K562 (cell line): Measurements from ENCODE around the gene SPATA16. TPM values are rescaled to one million over a fixed set of nuclear protein-coding genes. Genes with fewer than 3 reads are reported as not detected.
A peak's percentile ranks its signal among the peaks of the same experiment; 100 is the strongest.

Experiments used
- ATAC-seq: fragments of 200-7000 bp; cut with Tn5 transposase; 3 replicates; pipeline ENCODE4 v1.9.1; 2020; ENCODE audit warnings: moderate library complexity
- BruUV-seq: library from RNA; stranded (reverse); fragments of 400-500 nt; replicated peaks from 2 replicates; lab custom pipeline; 2021; lab: Mats Ljungman, UMichigan
- CTCF ChIA-PET: fragments of 300-600 bp; formaldehyde crosslinking; extraction: SDS; loops from one replicate; lab custom pipeline; 2021; ENCODE audit warnings: low intra/inter-chr PET ratio; lab: Yijun Ruan, JAX
- POLR2A ChIA-PET: fragments of 300-600, 350-650 bp; sonication (Branson Sonifier 250); formaldehyde crosslinking; extraction: SDS; loops from one replicate; lab custom pipeline; 2021; ENCODE audit warnings: antibody characterized with exemption, inconsistent platforms; lab: Yijun Ruan, JAX
- DNase-seq, 4 experiments: peaks; one replicate each; pipeline versions ENCODE4 v3.0.0 to v3.0.0-alpha.2; 2011 to 2018; ENCODE audit warnings: low spot score in 3 of 4, mixed read lengths in 3 of 4; ENCODE audit errors: extremely low read depth in 1 of 4
- FAIRE-seq: peaks from 2 replicates; lab custom pipeline; 2011; peaks lifted over from hg19 to GRCh38; lab: Jason Lieb, UNC
- H2AFZ ChIP-seq: 2 replicates; pipeline ENCODE4 v1.6.0; 2011; ENCODE audit warnings: low read depth, low read length, control low read depth, inconsistent platforms
- H3K27ac ChIP-seq: fragments of 200-600 bp; 3 replicates; pipeline ENCODE4 v1.8.0; 2011; ENCODE audit warnings: low read depth, mild to moderate bottlenecking, control low read depth, inconsistent platforms, low read length, moderate library complexity, mixed read lengths; ENCODE audit errors: extremely low read depth
- H3K27me3 ChIP-seq, 2 experiments: fragments of 300-600 bp in 1 of 2; 2 replicates in 1 of 2; 3 replicates in 1 of 2; pipeline versions ENCODE4 v1.6.0 to v1.8.0; 2011; ENCODE audit warnings: inconsistent platforms in 2 of 2, low read length in 2 of 2, mild to moderate bottlenecking in 1 of 2, mixed read lengths in 1 of 2, moderate library complexity in 1 of 2; ENCODE audit not compliant: control insufficient read depth in 2 of 2, insufficient read depth in 2 of 2
- H3K36me3 ChIP-seq: fragments of 300-600 bp; 3 replicates; pipeline ENCODE4 v1.8.0; 2011; ENCODE audit warnings: mild to moderate bottlenecking, low read length, inconsistent platforms; ENCODE audit not compliant: control insufficient read depth, insufficient read depth
- H3K4me1 ChIP-seq, 2 experiments: fragments of 200-600 bp in 1 of 2; replicated peaks in 1 of 2; 2 replicates in 1 of 2; 3 replicates in 1 of 2; pipeline versions ENCODE4 v1.5.1 to v1.8.0; 2011; ENCODE audit warnings: inconsistent platforms in 2 of 2, low read length in 2 of 2, mild to moderate bottlenecking in 1 of 2, mixed read lengths in 1 of 2, moderate library complexity in 1 of 2; ENCODE audit not compliant: control insufficient read depth in 2 of 2, insufficient read depth in 2 of 2
- H3K4me2 ChIP-seq: 2 replicates; pipeline ENCODE4 v1.6.1; 2011; ENCODE audit warnings: low read length, control low read depth, inconsistent platforms, mixed read lengths; ENCODE audit not compliant: insufficient read depth
- H3K4me3 ChIP-seq: fragments of 200-600 bp; sonication (generic), shearing (Covaris generic); 2 replicates; pipeline ENCODE4 v1.5.1; 2016; ENCODE audit warnings: control low read depth, inconsistent platforms
- H3K79me2 ChIP-seq: fragments of 200-600 bp; 3 replicates; pipeline ENCODE4 v1.8.0; 2011; ENCODE audit warnings: low read length, inconsistent platforms; ENCODE audit not compliant: control insufficient read depth, insufficient read depth
- H3K9ac ChIP-seq, 2 experiments: 2 replicates each; pipeline versions ENCODE4 v1.6.0 to v1.6.1; 2011; ENCODE audit warnings: low read depth in 2 of 2, low read length in 2 of 2, control low read depth in 1 of 2, inconsistent platforms in 1 of 2, mild to moderate bottlenecking in 1 of 2, mixed read lengths in 1 of 2; ENCODE audit not compliant: insufficient read depth in 1 of 2
- H3K9me1 ChIP-seq: one replicate; pipeline ENCODE4 v1.6.0; 2011; ENCODE audit warnings: inconsistent platforms, mild to moderate bottlenecking, low read length, moderate library complexity; ENCODE audit not compliant: control insufficient read depth, insufficient read depth
- H3K9me3 ChIP-seq: replicated peaks from 2 replicates; pipeline ENCODE4 v1.5.1; 2011; ENCODE audit warnings: low read depth, low read length, inconsistent platforms; ENCODE audit not compliant: control insufficient read depth, insufficient read depth
- H4K20me1 ChIP-seq: replicated peaks from 2 replicates; pipeline ENCODE4 v1.6.1; 2011; ENCODE audit warnings: low read length, inconsistent platforms, mixed read lengths; ENCODE audit not compliant: control insufficient read depth, insufficient read depth
- ARID1B ChIP-seq: fragments of 450-650 bp; IDR thresholded peaks from 2 replicates; pipeline ENCODE4 v1.6.1; 2016; ENCODE audit warnings: antibody characterized with exemption, mild to moderate bottlenecking, inconsistent platforms
- HDGF ChIP-seq: fragments of 450-650 bp; IDR thresholded peaks from 2 replicates; pipeline ENCODE4 v1.6.1; 2016
- KHSRP ChIP-seq: fragments of 450-650 bp; IDR thresholded peaks from 2 replicates; pipeline ENCODE4 v1.6.1; 2017
- NR1H2 ChIP-seq: sonication (generic); formaldehyde crosslinking; IDR thresholded peaks from 2 replicates; pipeline ENCODE4 v1.4.0; 2020; ENCODE audit warnings: mild to moderate bottlenecking, missing genetic modification reagents
- SPI1 ChIP-seq: IDR thresholded peaks from 2 replicates; pipeline ENCODE4 v1.6.1; 2011; ENCODE audit warnings: low read depth, low read length, control low read depth, borderline replicate concordance
- whole genome bisulfite sequencing: fragments of 100-300 bp; shearing (Covaris generic); methylation state at CpG from one replicate; pipeline ENCODE4 v1.1.6; 2016; ENCODE audit warnings: low coverage, mixed read lengths; ENCODE audit not compliant: insufficient coverage; ENCODE audit errors: missing lambda C conversion rate; 5-methylcytosine and 5-hydroxymethylcytosine counted together
- in situ Hi-C: fragments of 300-500 bp; cut with MboI; formaldehyde crosslinking; loops from 4 replicates; pipeline ENCODE4 v1.15.0; 2018; ENCODE audit warnings: inconsistent platforms, mixed read lengths
- intact Hi-C: fragments of 100-400 bp; cut with micrococcal nuclease; formaldehyde crosslinking; loops from 2 replicates; pipeline ENCODE4 v1.14.2; 2022
- polyA plus RNA-seq, 8 experiments: library from polyadenylated mRNA; depleted of rRNA in 4 of 8; stranded (reverse) in 5 of 8; unstranded in 3 of 8; fragments of >200 nt; fragmentation: Nextera tagmentation in 2 of 8; fragmentation: Illumina TruSeq in 1 of 8; extraction: Ambion mirVana in 2 of 8; extraction: Trizol in 1 of 8; gene quantifications; 2 replicates each; pipeline versions ENCODE4 v1.2.1 to v1.2.3, GENCODE V29; 2011 to 2014; ENCODE audit warnings: inconsistent platforms in 1 of 8, missing spikeins in 1 of 8
- total RNA-seq, 7 experiments: library from RNA; depleted of rRNA in 6 of 7; stranded (reverse); fragments of >200 nt in 6 of 7; fragmentation: Illumina TruSeq in 2 of 7; extraction: Trizol in 2 of 7; gene quantifications; 2 replicates each; pipeline versions ENCODE4 v1.2.1 to v1.2.3, GENCODE V29; 2011 to 2021; ENCODE audit warnings: low replicate concordance in 1 of 7
- TF ChIP-seq, protein P1 (sequence below): fragments of 250-450 bp; sonication (Bioruptor Pico); IDR thresholded peaks from 2 replicates; pipeline ENCODE4 v1.4.0; 2020
- TF ChIP-seq, protein P2 (sequence below): sonication (generic); formaldehyde crosslinking; IDR thresholded peaks from 2 replicates; pipeline ENCODE4 v1.8.1; 2023; ENCODE audit warnings: missing genetic modification reagents, mild to moderate bottlenecking, borderline replicate concordance
- TF ChIP-seq, protein P3 (sequence below), 2 experiments: fragments of 450-650 bp in 1 of 2; IDR thresholded peaks; 2 replicates each; pipeline ENCODE4 v1.6.1; 2011 to 2017; ENCODE audit warnings: low read depth in 2 of 2, antibody characterized with exemption in 1 of 2, borderline replicate concordance in 1 of 2, low read length in 1 of 2, mild to moderate bottlenecking in 1 of 2, mixed read lengths in 1 of 2; ENCODE audit not compliant: control insufficient read depth in 1 of 2

Gene SPATA16
- total and polyA plus RNA-seq, 9 of the 15 experiments (the other 6 are each of a cell fraction or from before 2014, with no cell fraction given) = not detected

DNA sequence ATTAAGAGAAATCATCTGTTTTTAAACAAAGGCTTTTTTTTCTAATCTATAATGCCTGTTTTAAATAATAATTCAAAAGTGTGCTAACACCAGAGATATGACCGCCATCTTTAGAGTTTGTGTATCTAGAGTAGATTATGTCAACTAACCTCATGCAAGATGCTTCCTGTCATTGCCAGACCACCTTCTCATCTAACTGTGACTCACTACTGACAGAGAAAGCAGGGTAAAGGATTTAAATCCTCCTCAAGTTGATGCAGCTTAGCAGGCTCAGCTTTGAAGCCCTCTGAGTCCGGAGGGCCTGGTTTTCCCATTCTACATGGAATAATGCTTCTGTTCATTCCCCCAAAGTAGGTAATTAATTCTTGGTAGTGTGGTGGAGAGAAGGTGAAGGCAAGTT, 282.0 kb downstream of the SPATA16 start:
- DNase-seq (peak in 2 of 4 experiments; percentile 26 to 36), ATAC-seq (no peak; the same call in 2 of the 3 replicates), FAIRE-seq (peak; percentile 35)
- no peaks in the 10 kb centered on the region for H3K79me2 ChIP-seq
- H3K27ac ChIP-seq = no peak overlapping the region
- H3K4me3 ChIP-seq = no peak overlapping the region
- no peak overlapping the region for H3K4me2 ChIP-seq
- H2AFZ ChIP-seq = peak overlapping the region; percentile 68
- no peaks in the 10 kb centered on the region for H3K36me3 ChIP-seq
- no peaks in the 10 kb centered on the region for H4K20me1 ChIP-seq
- intact Hi-C loops (no loop called here), in situ Hi-C loops (no loop called here)
- no TSS peak for BruUV-seq
- POLR2A ChIA-PET = interaction anchor here (1.0 kb wide), 1 partner anchor 10 kb away, joined by 3 read pairs; no protein-coding TSS in a partner anchor
- H3K4me1 ChIP-seq = peaks cover 4 to 42% of the 10 kb centered on the region in 2 experiments; a peak in 4 of 5 replicates
- no peaks in the 10 kb centered on the region for H3K9me3 ChIP-seq
- no peaks in the 10 kb centered on the region for H3K9me1 ChIP-seq
- H3K9ac ChIP-seq = no peak overlapping the region
- CTCF ChIA-PET = no interaction called here
- WGBS = 48% methylated on average over 2 of the region's 2 CpGs
- no peaks in the 10 kb centered on the region for H3K27me3 ChIP-seq
- TF ChIP-seq, protein P1, sequence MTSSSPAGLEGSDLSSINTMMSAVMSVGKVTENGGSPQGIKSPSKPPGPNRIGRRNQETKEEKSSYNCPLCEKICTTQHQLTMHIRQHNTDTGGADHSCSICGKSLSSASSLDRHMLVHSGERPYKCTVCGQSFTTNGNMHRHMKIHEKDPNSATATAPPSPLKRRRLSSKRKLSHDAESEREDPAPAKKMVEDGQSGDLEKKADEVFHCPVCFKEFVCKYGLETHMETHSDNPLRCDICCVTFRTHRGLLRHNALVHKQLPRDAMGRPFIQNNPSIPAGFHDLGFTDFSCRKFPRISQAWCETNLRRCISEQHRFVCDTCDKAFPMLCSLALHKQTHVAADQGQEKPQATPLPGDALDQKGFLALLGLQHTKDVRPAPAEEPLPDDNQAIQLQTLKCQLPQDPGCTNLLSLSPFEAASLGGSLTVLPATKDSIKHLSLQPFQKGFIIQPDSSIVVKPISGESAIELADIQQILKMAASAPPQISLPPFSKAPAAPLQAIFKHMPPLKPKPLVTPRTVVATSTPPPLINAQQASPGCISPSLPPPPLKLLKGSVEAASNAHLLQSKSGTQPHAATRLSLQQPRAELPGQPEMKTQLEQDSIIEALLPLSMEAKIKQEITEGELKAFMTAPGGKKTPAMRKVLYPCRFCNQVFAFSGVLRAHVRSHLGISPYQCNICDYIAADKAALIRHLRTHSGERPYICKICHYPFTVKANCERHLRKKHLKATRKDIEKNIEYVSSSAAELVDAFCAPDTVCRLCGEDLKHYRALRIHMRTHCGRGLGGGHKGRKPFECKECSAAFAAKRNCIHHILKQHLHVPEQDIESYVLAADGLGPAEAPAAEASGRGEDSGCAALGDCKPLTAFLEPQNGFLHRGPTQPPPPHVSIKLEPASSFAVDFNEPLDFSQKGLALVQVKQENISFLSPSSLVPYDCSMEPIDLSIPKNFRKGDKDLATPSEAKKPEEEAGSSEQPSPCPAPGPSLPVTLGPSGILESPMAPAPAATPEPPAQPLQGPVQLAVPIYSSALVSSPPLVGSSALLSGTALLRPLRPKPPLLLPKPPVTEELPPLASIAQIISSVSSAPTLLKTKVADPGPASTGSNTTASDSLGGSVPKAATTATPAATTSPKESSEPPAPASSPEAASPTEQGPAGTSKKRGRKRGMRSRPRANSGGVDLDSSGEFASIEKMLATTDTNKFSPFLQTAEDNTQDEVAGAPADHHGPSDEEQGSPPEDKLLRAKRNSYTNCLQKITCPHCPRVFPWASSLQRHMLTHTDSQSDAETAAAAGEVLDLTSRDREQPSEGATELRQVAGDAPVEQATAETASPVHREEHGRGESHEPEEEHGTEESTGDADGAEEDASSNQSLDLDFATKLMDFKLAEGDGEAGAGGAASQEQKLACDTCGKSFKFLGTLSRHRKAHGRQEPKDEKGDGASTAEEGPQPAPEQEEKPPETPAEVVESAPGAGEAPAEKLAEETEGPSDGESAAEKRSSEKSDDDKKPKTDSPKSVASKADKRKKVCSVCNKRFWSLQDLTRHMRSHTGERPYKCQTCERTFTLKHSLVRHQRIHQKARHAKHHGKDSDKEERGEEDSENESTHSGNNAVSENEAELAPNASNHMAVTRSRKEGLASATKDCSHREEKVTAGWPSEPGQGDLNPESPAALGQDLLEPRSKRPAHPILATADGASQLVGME (CRISPR knock-in tag) = no peak
- no peak for TF ChIP-seq NR1H2 (CRISPR knock-in tag)
- no peak for TF ChIP-seq SPI1
- 0 out of 2 replicates have a peak, but pooled peaks have one; percentile 19 for TF ChIP-seq ARID1B
- TF ChIP-seq, protein P2, sequence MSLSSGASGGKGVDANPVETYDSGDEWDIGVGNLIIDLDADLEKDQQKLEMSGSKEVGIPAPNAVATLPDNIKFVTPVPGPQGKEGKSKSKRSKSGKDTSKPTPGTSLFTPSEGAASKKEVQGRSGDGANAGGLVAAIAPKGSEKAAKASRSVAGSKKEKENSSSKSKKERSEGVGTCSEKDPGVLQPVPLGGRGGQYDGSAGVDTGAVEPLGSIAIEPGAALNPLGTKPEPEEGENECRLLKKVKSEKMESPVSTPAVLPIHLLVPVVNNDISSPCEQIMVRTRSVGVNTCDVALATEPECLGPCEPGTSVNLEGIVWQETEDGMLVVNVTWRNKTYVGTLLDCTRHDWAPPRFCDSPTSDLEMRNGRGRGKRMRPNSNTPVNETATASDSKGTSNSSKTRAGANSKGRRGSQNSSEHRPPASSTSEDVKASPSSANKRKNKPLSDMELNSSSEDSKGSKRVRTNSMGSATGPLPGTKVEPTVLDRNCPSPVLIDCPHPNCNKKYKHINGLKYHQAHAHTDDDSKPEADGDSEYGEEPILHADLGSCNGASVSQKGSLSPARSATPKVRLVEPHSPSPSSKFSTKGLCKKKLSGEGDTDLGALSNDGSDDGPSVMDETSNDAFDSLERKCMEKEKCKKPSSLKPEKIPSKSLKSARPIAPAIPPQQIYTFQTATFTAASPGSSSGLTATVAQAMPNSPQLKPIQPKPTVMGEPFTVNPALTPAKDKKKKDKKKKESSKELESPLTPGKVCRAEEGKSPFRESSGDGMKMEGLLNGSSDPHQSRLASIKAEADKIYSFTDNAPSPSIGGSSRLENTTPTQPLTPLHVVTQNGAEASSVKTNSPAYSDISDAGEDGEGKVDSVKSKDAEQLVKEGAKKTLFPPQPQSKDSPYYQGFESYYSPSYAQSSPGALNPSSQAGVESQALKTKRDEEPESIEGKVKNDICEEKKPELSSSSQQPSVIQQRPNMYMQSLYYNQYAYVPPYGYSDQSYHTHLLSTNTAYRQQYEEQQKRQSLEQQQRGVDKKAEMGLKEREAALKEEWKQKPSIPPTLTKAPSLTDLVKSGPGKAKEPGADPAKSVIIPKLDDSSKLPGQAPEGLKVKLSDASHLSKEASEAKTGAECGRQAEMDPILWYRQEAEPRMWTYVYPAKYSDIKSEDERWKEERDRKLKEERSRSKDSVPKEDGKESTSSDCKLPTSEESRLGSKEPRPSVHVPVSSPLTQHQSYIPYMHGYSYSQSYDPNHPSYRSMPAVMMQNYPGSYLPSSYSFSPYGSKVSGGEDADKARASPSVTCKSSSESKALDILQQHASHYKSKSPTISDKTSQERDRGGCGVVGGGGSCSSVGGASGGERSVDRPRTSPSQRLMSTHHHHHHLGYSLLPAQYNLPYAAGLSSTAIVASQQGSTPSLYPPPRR (CRISPR knock-in tag) = no peak
- no peak for TF ChIP-seq KHSRP
- TF ChIP-seq, protein P3, sequence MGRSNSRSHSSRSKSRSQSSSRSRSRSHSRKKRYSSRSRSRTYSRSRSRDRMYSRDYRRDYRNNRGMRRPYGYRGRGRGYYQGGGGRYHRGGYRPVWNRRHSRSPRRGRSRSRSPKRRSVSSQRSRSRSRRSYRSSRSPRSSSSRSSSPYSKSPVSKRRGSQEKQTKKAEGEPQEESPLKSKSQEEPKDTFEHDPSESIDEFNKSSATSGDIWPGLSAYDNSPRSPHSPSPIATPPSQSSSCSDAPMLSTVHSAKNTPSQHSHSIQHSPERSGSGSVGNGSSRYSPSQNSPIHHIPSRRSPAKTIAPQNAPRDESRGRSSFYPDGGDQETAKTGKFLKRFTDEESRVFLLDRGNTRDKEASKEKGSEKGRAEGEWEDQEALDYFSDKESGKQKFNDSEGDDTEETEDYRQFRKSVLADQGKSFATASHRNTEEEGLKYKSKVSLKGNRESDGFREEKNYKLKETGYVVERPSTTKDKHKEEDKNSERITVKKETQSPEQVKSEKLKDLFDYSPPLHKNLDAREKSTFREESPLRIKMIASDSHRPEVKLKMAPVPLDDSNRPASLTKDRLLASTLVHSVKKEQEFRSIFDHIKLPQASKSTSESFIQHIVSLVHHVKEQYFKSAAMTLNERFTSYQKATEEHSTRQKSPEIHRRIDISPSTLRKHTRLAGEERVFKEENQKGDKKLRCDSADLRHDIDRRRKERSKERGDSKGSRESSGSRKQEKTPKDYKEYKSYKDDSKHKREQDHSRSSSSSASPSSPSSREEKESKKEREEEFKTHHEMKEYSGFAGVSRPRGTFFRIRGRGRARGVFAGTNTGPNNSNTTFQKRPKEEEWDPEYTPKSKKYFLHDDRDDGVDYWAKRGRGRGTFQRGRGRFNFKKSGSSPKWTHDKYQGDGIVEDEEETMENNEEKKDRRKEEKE (IDR thresholded peaks at IDR 0.05; ENCODE audit: borderline replicate concordance in 1 of 2, control insufficient read depth in 1 of 2, low read depth in 2 of 2, low read length in 1 of 2) = no peak
- TF ChIP-seq HDGF = no peak
